OCI-LY7 (cell line): Measurements from ENCODE around the gene VWA8.

Experiments
- CTCF ChIP-seq: fragments of 200-600 bp; sonication (generic); conservative IDR thresholded peaks from 2 replicates; pipeline ENCODE4 v1.5.1; 2014; ENCODE audit warnings: mild to moderate bottlenecking, antibody characterized with exemption, low read length, moderate library complexity, mixed read lengths
- EZH2phosphoT487 ChIP-seq: fragments of 200-600 bp; sonication (generic); IDR thresholded peaks from 2 replicates; pipeline ENCODE4 v1.6.1; 2018; ENCODE audit warnings: low read depth, borderline replicate concordance, mild to moderate bottlenecking, mixed run types, antibody characterized with exemption, low read length, moderate library complexity, mixed read lengths

- TF ChIP-seq CTCF (no peak), EZH2phosphoT487 (no peak)
These were observed 418.6 kb downstream of the VWA8 start for GRCh38 chr13:41542281-41542680.
